DMS 273 (cell line): ENCODE results near the gene DOCK6.

Source experiments
- DNase-seq: peaks from one replicate; lab custom pipeline; 2025; ENCODE audit not compliant: unreplicated experiment; lab: John Stamatoyannopoulos, UW

The DOCK6 gene

GRCh38 chr19:11247391-11247790, 14.9 kb downstream of the DOCK6 start:
- DNase-seq: no peak

GRCh38 chr19:11246941-11247340, 15.4 kb downstream of the DOCK6 start:
- no peak for DNase-seq

DNA sequence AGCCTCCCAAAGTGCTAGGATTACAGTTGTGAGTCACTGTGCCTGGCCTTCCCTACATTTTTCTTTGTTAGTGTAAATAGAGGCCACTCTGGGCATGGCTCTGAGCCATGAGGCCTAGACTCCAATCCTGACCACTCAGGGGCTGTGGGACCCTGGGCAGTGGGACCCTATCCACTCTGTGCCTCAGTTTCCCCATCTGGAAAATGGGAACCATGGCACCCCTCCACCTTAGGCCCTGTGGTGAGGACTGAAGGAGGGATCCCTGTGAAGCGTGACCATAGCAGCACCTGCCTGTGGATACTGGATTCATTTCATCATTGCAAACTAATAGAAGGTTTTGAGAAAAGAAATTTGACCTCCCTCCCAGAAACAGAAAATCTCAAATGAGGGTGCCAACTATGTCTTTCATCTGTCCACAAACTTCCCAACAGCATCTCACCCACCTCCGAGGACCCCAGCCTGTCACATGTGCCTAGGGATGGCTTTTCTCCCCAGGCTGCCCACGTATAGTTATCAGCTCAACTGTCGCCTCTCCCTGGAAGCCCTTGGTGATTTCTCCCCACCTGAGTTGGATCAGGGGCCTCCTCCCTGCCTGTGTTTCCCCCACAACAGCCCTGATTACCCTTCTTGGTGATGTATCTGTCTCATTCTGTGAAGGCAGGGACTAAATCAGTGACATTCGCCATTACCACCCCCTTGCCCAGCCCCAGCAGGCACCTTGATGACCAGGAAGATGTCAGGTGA, 17.3 kb downstream of the DOCK6 start:
- no peak for DNase-seq

DNA sequence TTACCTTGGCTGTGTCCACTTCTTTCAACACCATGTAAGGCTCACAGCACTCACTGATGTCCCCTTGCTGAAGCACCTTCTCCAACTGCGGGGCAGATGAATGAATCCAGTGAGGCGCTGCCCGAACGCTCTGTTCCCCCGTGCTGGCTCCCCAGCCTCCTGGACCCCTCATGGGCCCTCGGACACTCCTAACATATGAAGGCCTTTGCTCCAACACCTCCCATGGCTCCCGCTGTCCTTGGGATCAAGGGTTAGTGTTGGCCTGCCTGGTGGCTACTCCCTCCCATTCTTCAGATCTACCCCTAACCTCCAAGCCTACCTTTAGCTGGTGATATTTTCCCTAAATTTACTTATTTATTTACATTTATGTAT, 18.5 kb downstream of the DOCK6 start:
- no peak for DNase-seq

- DNase-seq: peak; percentile 87
These were observed 19.2 kb downstream of the DOCK6 start for GRCh38 chr19:11242864-11243797.

DNA sequence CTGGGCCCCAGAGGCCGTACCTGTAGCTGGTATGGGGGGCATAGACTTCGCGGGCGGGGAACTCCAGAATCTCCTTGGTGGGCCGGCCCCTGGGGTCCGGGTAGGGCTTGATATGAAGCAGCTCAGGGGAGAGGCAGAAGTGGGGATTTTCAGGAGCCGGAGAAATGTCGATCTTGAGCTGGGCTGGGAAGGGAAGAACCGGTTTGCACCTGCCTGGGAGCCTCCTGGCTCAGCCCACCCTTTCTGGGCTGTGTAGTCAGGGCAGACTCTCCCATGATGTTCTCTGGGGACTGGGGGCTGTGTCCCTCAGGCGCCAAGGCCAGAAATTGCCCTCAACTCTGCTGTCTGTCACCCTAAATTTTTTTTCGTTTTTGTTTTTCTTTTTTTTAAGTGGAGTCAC, 20.3 kb downstream of the DOCK6 start:
- DNase-seq: no peak

DNA sequence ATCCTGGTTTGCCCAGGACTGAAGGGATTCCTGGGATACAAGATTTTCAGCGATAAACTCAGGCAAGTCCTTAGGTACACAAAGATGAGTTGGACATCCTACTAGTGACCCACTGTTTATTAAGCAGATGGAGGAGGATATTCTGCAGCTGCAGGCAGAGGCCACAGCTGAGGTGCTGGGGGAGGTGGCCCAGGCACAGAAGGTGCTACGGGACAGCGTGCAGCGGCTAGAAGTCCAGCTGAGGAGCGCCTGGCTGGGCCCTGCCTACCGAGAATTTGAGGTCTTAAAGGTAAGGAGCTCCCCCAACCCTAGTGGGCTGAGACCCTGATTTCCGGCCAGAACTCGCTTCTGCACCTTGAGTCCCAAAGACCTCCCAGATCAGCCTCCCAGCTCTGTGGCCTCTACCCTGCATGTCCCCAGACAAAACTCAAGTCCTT, 22.3 kb downstream of the DOCK6 start:
- no peak for DNase-seq

DNA sequence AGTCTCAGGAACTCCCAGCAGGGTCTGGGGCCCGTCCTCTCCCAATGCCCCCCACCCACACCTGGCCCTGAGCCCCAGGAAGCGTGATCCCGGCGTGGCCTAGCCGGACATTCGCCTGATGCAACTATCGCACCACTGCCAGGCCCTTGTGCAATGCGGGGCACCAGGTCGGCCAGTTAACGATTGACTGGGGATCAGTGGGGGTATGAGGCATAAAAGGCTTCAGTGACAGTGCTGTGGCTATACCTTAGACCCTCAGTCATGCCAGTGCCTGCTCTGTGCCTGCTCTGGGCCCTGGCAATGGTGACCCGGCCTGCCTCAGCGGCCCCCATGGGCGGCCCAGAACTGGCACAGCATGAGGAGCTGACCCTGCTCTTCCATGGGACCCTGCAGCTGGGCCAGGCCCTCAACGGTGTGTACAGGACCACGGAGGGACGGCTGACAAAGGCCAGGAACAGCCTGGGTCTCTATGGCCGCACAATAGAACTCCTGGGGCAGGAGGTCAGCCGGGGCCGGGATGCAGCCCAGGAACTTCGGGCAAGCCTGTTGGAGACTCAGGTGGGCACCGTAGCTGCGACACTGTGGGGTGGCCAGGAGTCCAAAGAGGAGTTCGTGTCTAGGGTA, 22.8 kb downstream of the DOCK6 start, which contains the start of gene ANGPTL8:
Gene ANGPTL8 (plus strand): TSS at position 243 of the 624 bp plus-strand sequence. CDS start 19 bp downstream, at position 262.
- no peak for DNase-seq

- DNase-seq: no peak
These were observed 23.4 kb downstream of the DOCK6 start for GRCh38 chr19:11238781-11239376.

- DNase-seq: no peak
These were observed 24.3 kb downstream of the DOCK6 start for GRCh38 chr19:11238041-11238440.

DNA sequence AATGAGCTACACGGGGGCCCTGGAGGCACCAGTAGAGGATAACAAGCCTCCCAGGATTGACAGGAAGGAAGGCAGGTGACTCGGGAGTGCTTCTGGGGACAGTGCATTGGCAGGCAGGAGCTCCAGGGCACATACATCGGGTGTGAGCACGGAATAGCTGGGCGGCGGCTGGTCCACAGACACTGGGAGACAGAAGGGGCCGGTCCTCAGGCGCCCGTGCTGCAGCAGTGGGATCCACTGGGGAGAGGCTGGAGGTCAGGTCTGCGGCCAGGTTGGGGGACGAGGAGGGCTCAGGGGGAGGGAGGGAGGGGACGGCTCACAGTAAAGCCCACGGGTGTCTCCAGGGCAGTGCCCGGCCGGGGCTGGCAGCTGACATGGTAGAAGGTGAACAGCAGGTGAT, 25.0 kb downstream of the DOCK6 start:
- no peak for DNase-seq

DNA sequence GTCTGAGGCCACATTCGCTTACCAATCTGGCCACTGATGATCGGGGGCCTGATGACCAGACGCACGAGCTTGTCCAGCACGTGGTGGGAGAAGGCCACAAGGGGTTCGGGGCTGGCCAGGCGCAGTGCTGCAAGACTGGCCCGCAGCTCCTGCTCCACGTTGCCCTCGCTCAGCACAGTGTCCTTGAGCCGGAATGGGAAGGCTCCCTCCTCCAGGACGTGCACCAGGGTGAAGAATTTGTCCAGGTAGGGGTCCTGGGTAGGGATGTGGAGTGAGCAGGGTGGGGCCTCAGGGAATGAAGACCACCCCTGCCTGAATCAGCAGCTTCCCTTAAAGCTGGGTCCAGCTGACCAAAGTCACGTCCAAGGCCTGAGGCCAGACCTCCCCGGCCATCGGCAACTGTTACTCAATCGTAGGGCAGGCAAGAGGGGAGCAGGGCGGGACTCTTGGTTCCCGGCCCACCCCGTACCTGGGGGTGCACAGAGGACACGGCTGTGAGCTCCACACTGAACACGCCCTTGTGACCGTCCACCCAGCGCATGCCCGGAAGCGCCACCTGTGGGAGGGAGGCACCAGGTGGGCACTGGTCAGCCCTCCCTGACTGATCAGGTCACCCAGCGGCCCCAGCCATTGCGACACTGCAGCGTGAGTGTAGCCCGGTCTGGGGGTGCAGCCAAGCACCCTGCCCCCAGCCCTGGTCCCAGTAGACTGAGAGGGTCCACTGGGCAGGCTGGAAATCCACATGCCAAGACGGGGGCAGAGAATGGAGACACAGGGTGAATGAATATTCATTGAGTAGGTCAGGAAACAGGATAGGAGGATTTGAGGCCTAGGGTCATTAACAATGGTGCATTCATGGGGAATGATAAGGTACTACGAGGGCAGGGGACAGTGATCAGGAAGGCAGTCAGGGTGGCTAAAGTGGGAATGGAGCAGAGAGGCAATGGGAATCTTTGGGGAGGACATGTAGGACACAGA, 25.7 kb downstream of the DOCK6 start:
- no peak for DNase-seq

- no peak for DNase-seq
These were observed 27.7 kb downstream of the DOCK6 start for GRCh38 chr19:11234486-11235075.

DNA sequence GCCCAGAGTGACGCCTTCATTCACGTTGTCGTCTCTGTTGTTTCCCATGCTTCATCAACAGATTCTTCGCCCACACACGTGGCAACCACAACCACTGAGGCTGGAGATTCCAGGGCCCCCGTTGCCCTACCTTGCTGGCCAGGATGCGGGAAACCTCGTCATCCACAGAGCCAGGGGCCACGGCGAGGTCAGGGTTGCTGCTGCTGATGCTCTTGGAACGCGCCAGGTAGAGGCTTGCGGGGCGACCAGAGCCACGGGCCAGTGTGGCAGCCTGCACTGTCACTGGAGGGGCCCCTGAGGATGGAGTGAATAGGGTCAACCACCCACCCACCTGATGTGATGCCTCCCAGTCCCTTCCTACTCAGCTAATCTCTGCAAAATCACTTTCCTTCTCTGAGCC, 29.3 kb downstream of the DOCK6 start:
- DNase-seq: no peak

- DNase-seq: no peak
These were observed 29.8 kb downstream of the DOCK6 start for GRCh38 chr19:11232555-11232954.

DNA sequence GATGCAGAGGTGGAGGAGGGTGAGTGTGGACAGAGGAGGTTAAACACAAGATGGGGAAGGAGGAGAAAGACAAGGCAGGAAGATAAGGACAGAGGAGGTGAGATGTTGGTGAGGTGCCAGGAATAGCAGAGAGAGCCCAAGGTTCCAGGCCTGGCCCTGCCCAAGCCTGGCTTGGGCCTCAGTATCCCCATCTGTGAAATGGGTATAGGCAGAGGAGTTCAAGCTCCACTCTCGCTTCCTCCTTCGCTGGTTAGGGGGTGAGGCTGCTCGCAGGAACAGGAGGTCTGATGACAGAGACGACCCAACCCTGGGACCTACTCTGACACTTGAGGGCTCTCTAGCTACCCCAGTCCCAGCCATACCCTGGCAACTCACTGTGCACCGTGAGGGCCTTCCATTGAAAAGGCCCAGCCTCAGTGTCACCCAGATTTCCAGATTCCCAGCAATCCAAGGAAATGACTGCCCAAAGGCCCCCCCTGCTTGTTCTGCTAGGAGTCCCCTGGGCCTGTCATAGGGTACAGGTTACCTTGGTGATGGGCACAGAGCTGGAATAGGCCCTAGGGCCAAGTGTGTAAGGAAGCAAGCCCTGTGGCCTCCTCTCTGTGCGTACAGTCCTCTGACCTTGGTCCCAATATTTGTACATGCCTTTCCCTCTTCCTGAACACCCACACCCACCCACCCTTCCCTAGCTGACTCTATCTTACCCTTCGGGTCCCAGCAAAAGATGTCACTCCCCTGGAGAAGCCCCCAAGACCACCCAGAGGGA, 31.5 kb downstream of the DOCK6 start:
- no peak for DNase-seq

- DNase-seq: peak; percentile 48
These were observed 35.0 kb downstream of the DOCK6 start for GRCh38 chr19:11227195-11227886.

- DNase-seq: no peak
These were observed 35.6 kb downstream of the DOCK6 start for GRCh38 chr19:11226716-11227166.
